Measurements from ENCODE around the gene AUTS2. TPM values are rescaled to one million over a fixed set of nuclear protein-coding genes. Genes with fewer than 3 reads are reported as not detected.

The AUTS2 gene
- total RNA-seq, 1 donor from 2014 or later = 94.1 TPM

DNA sequence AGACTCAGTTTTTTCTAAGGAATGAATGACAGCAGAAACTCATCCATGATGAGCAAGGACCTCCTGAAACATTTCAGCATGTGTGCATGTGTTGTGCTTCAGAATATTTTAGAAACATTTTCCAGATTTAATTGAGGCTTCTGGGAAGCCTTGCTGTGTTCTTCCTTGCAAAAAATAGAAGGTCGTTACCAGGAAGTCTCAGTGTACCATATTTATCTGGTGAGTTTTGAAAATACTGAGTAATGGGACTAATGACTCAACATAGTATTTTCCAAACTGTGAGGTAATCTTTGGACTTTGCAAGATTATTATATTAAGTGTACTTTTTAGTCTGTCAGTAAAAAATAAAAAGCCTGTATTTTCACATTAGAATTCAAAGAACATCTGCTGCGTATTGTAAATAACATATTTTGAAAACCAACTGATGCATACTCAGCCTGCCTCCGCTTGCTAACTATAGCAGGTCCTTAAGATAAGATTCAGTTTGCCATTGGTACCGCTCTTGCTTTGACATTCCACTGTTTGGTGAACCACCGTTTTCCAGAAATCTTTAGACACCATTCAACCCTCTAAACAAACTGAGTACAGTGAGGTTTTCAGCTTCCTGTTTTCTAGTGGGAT, 794.1 kb downstream of the AUTS2 start:
- TF ChIP-seq, protein P1, sequence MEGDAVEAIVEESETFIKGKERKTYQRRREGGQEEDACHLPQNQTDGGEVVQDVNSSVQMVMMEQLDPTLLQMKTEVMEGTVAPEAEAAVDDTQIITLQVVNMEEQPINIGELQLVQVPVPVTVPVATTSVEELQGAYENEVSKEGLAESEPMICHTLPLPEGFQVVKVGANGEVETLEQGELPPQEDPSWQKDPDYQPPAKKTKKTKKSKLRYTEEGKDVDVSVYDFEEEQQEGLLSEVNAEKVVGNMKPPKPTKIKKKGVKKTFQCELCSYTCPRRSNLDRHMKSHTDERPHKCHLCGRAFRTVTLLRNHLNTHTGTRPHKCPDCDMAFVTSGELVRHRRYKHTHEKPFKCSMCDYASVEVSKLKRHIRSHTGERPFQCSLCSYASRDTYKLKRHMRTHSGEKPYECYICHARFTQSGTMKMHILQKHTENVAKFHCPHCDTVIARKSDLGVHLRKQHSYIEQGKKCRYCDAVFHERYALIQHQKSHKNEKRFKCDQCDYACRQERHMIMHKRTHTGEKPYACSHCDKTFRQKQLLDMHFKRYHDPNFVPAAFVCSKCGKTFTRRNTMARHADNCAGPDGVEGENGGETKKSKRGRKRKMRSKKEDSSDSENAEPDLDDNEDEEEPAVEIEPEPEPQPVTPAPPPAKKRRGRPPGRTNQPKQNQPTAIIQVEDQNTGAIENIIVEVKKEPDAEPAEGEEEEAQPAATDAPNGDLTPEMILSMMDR (conservative IDR thresholded peaks at IDR 0.05) = no peak
- no peak overlapping the region for H3K4me3 Mint-ChIP-seq
- no peaks in the 10 kb centered on the region for H3K36me3 Mint-ChIP-seq
- H3K27ac Mint-ChIP-seq = no peak overlapping the region
- DNase-seq (ENCODE audit: extremely low spot score, unreplicated experiment) = no peak
- peaks cover 2% of the 10 kb centered on the region for H3K27me3 Mint-ChIP-seq
- peaks cover 16% of the 10 kb centered on the region for H3K4me1 Mint-ChIP-seq (ENCODE audit: unreplicated experiment)
- no peaks in the 10 kb centered on the region for H3K9me3 Mint-ChIP-seq

DNA sequence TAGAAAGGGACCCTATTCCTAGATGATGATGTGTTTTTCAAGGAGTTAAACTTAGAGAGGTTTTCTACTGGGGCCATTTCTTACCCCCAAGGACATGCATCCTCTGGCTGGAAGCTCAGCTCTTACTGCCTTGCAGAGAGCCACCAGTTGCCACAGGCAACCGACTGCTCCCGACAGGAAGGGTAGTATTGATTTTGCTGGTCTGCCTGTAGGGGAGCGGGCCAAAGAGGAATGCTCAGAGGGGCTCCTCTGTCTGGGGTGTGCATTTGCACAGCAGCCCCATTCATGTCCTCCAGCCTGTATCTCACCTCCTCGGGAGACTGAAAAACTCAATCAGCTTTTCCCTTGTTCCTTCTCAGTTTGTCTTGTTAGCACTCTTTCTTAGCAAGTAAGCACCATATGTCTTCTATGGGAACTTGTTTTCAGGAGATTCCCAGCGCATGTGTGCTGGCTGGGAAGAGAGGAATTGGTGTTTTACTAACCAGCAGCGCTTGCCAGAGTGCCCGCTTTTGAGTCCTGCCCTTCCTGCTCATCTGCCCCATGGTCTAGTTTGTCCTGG, 794.7 kb downstream of the AUTS2 start:
- TF ChIP-seq, protein P1 (conservative IDR thresholded peaks at IDR 0.05) = peak; percentile 38
- Mint-ChIP-seq H3K27ac (no peak overlapping the region), H3K4me3 (no peak overlapping the region), H3K36me3 (peaks cover 2% of the 10 kb centered on the region), H3K27me3 (peaks cover 2% of the 10 kb centered on the region), H3K9me3 (no peaks in the 10 kb centered on the region), H3K4me1 (ENCODE audit: unreplicated experiment) (peaks cover 16% of the 10 kb centered on the region)
- DNase-seq (ENCODE audit: extremely low spot score, unreplicated experiment) = no peak

DNA sequence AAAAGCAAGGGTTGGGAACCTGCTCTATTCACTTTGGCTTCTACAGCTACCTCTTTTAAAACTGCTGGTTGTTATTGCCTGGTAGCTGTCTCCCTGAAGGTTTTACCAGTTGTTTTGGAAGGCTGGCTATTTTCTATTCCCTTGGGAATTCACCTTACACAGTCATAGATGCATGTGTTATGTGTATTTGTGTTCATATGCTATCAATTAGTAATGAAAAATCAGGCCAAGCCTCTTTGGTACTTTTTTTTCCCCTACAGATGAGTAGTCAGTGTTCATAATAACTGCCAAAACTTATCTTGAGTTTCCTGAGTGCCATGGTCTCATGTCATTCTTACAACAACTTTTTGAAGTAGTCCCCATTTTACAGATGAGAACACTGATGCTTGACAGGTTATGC, 795.7 kb downstream of the AUTS2 start:
- Mint-ChIP-seq H3K36me3 (peaks cover 3% of the 10 kb centered on the region), H3K4me1 (ENCODE audit: unreplicated experiment) (peaks cover 16% of the 10 kb centered on the region), H3K4me3 (no peak overlapping the region), H3K27ac (no peak overlapping the region), H3K9me3 (no peaks in the 10 kb centered on the region), H3K27me3 (peaks cover 2% of the 10 kb centered on the region)
- TF ChIP-seq, protein P1 (conservative IDR thresholded peaks at IDR 0.05) = no peak
- no peak for DNase-seq (ENCODE audit: extremely low spot score, unreplicated experiment)

DNA sequence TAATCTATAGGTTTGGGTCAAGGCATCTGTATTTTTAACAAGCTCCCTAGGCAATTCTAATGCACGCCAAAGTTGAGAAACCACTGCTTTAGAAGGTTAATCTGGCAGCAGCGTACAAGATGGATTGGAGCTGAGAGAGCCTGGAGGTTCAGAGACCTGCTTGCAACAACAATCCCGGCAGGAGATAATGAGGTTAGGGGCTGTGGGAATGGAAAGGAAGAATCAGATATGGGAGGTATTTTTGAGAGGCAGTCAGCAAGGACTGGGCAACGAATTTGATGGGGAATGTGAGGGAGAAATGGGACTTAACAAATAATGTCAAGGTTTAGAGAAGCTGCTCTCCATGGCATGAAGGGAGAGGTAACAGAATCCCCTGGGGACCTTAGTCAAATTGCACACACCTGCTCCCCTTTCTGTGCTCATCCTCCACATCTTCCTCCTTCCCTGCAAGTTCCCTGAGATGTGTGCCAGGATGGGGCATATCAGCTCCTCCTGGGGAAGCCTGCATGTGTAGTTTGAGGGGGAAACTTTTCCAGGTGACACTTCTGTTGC, 802.6 kb downstream of the AUTS2 start:
- Mint-ChIP-seq H3K9me3 (no peaks in the 10 kb centered on the region), H3K4me3 (peak overlapping the region; percentile 27), H3K27ac (no peak overlapping the region), H3K4me1 (ENCODE audit: unreplicated experiment) (peaks cover 27% of the 10 kb centered on the region), H3K36me3 (peaks cover 7% of the 10 kb centered on the region), H3K27me3 (peaks cover 15% of the 10 kb centered on the region)
- no peak for DNase-seq (ENCODE audit: extremely low spot score, unreplicated experiment)
- TF ChIP-seq, protein P1 (conservative IDR thresholded peaks at IDR 0.05) = no peak

DNA sequence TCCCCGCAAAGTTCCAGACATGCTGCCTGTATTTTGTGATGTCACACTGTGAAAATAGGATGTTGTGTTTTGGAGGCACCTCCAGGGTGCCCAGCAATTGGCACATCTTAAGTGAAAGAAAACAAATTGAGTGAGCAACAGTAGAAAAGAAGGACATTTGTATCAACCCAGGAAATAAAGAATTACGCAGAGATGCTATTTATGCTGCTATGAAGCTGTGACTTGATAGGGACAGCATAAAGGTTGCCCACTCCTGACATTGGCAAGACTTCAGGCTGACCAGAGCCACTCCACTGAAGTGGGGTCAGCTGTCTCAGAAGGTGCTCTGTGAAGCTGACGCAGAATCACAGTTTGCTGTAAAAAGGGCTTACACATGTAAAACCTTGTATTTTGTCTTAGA, 803.8 kb downstream of the AUTS2 start:
- Mint-ChIP-seq H3K27ac (no peak overlapping the region), H3K4me3 (no peak overlapping the region), H3K27me3 (peaks cover 15% of the 10 kb centered on the region), H3K36me3 (peaks cover 7% of the 10 kb centered on the region), H3K4me1 (ENCODE audit: unreplicated experiment) (peaks cover 38% of the 10 kb centered on the region), H3K9me3 (no peaks in the 10 kb centered on the region)
- DNase-seq (ENCODE audit: extremely low spot score, unreplicated experiment) = no peak
- TF ChIP-seq, protein P1 (conservative IDR thresholded peaks at IDR 0.05) = no peak
